NB4 (cell line): ENCODE results near the gene UPF1.

Experiments
- POLR2A ChIP-seq: IDR thresholded peaks from 2 replicates; pipeline ENCODE4 v1.6.1; 2011; ENCODE audit warnings: mild to moderate bottlenecking; ENCODE audit not compliant: insufficient read length; ENCODE audit errors: extremely low read depth
- TF ChIP-seq, protein P1 (sequence below): IDR thresholded peaks from 2 replicates; pipeline ENCODE4 v1.6.1; 2011; ENCODE audit warnings: low read depth, low read length
- TF ChIP-seq, protein P2 (sequence below): IDR thresholded peaks from one replicate; pipeline ENCODE4 v1.5.1; 2012; ENCODE audit warnings: low read depth, low read length

- TF ChIP-seq, protein P1, sequence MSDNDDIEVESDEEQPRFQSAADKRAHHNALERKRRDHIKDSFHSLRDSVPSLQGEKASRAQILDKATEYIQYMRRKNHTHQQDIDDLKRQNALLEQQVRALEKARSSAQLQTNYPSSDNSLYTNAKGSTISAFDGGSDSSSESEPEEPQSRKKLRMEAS, result no peak
- TF ChIP-seq, protein P2, sequence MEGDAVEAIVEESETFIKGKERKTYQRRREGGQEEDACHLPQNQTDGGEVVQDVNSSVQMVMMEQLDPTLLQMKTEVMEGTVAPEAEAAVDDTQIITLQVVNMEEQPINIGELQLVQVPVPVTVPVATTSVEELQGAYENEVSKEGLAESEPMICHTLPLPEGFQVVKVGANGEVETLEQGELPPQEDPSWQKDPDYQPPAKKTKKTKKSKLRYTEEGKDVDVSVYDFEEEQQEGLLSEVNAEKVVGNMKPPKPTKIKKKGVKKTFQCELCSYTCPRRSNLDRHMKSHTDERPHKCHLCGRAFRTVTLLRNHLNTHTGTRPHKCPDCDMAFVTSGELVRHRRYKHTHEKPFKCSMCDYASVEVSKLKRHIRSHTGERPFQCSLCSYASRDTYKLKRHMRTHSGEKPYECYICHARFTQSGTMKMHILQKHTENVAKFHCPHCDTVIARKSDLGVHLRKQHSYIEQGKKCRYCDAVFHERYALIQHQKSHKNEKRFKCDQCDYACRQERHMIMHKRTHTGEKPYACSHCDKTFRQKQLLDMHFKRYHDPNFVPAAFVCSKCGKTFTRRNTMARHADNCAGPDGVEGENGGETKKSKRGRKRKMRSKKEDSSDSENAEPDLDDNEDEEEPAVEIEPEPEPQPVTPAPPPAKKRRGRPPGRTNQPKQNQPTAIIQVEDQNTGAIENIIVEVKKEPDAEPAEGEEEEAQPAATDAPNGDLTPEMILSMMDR, result no peak
- no peak for TF ChIP-seq POLR2A
Measured at GRCh38 chr19:18803550-18804138, 28.1 kb upstream of the UPF1 start.
